ENCODE data around the gene KRTAP4-3.
"Not testable (repeated sequence)": the region's sequence is repeated elsewhere in the genome, so short reads cannot be mapped to it uniquely, and the experiment has no call there.

The KRTAP4-3 gene

GRCh38 chr17:41168121-41168520 lies at the start of gene KRTAP4-3:
Gene KRTAP4-3, minus strand, starts transcription at chr17:41168221. Its CDS starts 49 bp downstream, at chr17:41168172.
- DNase-seq (ENCODE audit: extremely low read depth in 1 of 2, low read depth in 1 of 2) = no peak

DNA sequence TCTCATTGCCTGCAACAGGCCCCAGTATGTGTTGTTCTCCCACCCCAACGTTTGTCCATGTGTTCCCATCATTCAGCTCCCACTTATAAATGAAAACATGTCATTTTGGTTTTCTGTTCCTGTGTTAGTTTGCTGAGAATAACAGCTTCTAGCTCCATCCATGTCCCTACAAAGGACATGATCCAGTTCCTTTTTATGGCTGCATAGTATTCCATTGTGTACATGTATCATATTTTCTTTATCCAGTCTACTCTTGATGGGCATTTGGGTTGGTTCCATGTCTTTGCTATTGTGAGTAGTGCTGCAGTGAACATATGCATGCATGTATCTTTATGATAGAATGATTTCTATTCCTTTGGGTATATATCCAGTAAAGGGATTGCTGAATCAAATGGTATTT lies 47.7 kb upstream of the KRTAP4-3 start:
- DNase-seq (ENCODE audit: extremely low read depth in 1 of 2, low read depth in 1 of 2) = no peak

DNA sequence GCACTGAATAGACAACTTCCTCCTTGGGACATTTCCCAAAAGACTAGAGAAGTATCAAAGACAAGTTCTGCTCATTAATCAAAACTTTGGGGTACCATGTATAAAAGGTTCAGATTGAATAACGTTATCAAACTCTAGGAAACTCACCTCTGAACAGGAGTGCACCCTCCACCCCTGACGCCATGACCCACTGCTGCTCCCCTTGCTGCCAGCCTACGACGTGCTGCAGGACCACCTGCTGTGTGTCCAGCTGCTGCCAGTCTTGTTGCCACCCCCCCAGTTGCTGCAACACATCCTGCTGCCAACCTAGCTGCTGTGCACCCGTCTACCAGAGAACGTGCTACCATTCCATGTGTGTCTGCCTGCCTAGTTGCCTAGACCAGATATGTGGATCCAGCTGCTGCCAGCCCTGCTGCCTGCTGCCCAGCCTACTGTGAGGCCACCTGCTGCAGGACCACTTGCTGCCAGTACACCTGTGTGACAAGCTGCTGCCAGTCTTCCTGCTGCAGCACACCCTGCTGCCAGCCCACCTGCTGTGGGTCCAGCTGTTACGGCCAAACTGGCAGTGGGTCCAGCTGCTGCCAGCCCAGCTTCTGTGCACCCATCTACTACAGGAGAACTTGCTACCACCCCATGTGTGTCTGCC lies 44.6 kb upstream of the KRTAP4-3 start:
- no peak for DNase-seq (ENCODE audit: extremely low read depth in 1 of 2, low read depth in 1 of 2)

- DNase-seq (ENCODE audit: extremely low read depth in 1 of 2, low read depth in 1 of 2) = no peak
These were observed 43.9 kb upstream of the KRTAP4-3 start for GRCh38 chr17:41211845-41212466.

DNA sequence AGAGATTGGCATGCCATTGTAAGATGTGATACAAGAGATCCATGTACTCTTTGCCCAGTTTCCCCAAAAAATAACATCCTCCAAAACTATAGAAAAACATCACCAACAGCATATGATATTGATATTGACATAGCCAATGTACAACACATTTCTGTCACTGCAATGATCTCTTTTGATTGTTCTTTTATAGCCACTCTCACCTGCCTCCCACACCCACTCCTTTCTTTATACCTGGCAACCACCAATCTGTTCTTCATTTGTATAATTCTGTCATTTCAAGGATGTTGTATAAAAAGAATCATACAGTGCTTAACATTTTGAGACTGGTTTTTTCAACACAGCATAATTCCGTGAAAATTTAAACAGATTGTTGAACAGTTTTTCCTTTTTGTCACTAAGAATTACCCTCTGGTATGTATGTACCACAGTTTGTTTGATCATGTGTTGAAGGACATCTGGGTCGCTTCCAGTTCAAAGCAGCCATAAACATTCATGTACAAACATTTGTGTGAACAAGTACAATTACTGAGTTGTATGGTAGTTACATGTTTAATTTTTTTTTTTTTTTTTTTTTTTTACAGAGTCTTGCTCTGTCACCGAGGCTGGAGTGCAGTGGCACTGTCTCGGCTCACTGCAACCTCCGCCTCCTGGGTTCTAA lies 31.5 kb upstream of the KRTAP4-3 start:
- no peak for DNase-seq (ENCODE audit: extremely low read depth in 1 of 2, low read depth in 1 of 2)

GRCh38 chr17:41196068-41196467 lies 28.0 kb upstream of the KRTAP4-3 start:
- DNase-seq (ENCODE audit: extremely low read depth in 1 of 2, low read depth in 1 of 2) = no peak

- DNase-seq (ENCODE audit: extremely low read depth in 1 of 2, low read depth in 1 of 2) = no peak
These were observed 22.3 kb upstream of the KRTAP4-3 start for GRCh38 chr17:41190328-41190727.

GRCh38 chr17:41189837-41190318 lies 21.9 kb upstream of the KRTAP4-3 start, which contains the start of gene KRTAP9-1:
Gene KRTAP9-1, plus strand, starts transcription at chr17:41189887. Its CDS starts 0 bp downstream, at chr17:41189887.
- not testable (repeated sequence) for DNase-seq (ENCODE audit: extremely low read depth in 1 of 2, low read depth in 1 of 2)

GRCh38 chr17:41186872-41187271 lies 18.9 kb upstream of the KRTAP4-3 start:
- no peak for DNase-seq (ENCODE audit: extremely low read depth in 1 of 2, low read depth in 1 of 2)

GRCh38 chr17:41185001-41185400 lies 17.0 kb upstream of the KRTAP4-3 start:
- DNase-seq (ENCODE audit: extremely low read depth in 1 of 2, low read depth in 1 of 2) = no peak

DNA sequence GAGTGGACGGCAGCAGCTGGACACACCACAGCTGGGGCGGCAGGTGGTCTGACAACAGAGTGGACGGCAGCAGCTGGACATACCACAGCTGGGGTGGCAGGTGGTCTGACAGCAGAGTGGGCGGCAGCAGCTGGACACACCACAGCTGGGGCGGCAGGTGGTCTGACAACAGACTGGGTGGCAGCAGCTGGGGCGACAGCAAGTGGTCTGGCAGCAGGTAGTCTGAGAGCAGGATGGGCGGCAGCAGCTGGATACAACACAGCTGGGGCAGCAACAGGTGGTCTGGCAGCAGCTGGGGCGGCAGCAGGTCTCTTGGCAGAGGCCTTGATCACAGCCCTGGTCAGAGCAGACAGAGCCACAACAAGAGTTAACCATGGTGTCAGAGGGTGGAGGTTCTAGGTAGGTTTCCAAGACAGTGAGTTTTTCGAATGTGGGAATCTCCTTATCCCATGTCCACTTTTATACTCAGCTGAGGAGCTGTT lies 16.5 kb upstream of the KRTAP4-3 start, which contains the start of gene KRTAP4-1:
Gene KRTAP4-1 (minus strand): TSS at position 432 of the 482 bp plus-strand sequence. CDS start 57 bp downstream, at position 375.
- DNase-seq (ENCODE audit: extremely low read depth in 1 of 2, low read depth in 1 of 2) = no peak

DNA sequence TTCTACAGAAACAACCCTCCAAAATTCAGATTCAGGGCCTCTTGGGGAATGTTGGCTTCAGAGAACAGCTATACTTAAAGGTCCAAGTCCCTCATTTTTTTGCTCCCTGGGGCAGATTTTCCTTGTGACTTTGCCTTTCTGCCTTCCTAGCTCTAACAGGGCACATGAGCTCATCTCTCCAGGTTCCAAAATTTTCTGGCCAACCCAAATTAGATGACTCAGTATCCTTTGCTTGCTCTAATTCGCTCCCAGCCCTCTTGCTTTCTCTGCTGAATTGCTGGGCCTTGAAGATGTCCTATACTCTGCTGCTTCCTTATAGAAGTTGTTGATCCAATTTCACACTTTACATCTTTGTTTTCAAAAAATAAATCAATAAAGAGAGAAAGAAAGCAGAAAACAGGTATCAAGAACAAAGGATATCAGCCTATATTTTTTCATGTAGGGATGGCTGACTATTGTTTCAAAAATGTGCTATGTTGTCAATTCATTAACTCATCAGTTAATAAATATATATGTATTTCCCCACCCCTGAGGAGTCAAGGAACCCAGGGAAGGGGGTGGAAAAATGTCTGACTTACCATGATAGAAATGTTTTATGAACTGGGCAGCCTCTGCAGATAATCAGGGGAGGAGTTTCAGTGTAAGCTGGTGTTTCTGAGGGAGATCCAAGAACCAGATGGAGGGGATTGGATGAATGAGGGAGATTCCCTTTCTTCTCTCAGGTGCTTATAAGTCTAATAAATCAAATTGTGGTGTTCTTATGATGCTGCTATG lies 11.0 kb upstream of the KRTAP4-3 start:
- no peak for DNase-seq (ENCODE audit: extremely low read depth in 1 of 2, low read depth in 1 of 2)

- no peak for DNase-seq (ENCODE audit: extremely low read depth in 1 of 2, low read depth in 1 of 2)
These were observed 10.3 kb upstream of the KRTAP4-3 start for GRCh38 chr17:41178341-41178740.

- DNase-seq (ENCODE audit: extremely low read depth in 1 of 2, low read depth in 1 of 2) = no peak
These were observed 9.8 kb upstream of the KRTAP4-3 start, which contains the start of gene KRTAP4-2 for GRCh38 chr17:41177727-41178271. Gene KRTAP4-2, minus strand, starts transcription at chr17:41178221. Its CDS starts 57 bp downstream, at chr17:41178164.

GRCh38 chr17:41176744-41177387 lies 8.8 kb upstream of the KRTAP4-3 start:
- DNase-seq (ENCODE audit: extremely low read depth in 1 of 2, low read depth in 1 of 2) = no peak

DNA sequence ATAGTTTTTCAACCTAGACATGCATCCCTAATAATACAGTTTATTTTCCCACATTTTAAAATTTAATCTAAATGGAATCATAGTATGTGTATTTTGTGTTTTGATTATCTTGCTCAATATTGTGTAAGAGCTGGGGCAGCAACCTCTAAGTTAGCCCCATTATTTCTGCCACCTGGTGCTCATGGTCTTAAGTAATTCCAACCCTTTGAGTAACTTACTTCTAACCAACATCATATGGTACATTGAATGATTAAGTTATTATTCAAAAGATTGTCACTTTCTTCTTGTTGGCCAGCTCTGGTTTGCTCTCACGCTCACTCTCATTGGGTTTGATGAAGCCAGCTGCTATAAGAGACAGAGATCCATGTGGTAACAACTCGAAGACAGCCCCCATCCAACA lies 3.9 kb upstream of the KRTAP4-3 start:
- DNase-seq (ENCODE audit: extremely low read depth in 1 of 2, low read depth in 1 of 2) = no peak

GRCh38 chr17:41167561-41167960 lies 460 bp downstream of the KRTAP4-3 start:
- no peak for DNase-seq (ENCODE audit: extremely low read depth in 1 of 2, low read depth in 1 of 2)

GRCh38 chr17:41163828-41164227 lies 4.2 kb downstream of the KRTAP4-3 start:
- no peak for DNase-seq (ENCODE audit: extremely low read depth in 1 of 2, low read depth in 1 of 2)

- DNase-seq (ENCODE audit: extremely low read depth in 1 of 2, low read depth in 1 of 2) = no peak
These were observed 7.4 kb downstream of the KRTAP4-3 start, which contains the start of gene KRTAP4-4 for GRCh38 chr17:41160648-41161047. Gene KRTAP4-4, minus strand, starts transcription at chr17:41160748. Its CDS starts 57 bp downstream, at chr17:41160691.

DNA sequence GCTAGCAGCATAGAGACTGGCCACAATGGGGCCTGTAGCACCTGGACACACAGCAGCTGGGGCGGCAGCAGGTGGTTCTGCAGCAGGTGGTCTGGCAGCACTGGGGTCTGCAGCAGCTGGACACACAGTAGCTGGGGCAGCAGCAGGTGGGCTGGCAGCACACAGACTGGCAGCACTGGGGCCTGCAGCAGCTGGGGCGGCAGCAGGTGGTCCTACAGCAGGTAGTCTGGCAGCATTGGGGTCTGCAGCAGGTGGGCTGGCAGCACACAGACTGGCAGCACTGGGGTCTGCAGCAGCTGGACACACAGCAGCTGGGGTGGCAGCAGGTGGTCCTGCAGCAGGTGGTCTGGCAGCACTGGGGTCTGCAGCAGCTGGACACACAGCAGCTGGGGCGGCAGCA lies 7.8 kb downstream of the KRTAP4-3 start:
- DNase-seq (ENCODE audit: extremely low read depth in 1 of 2, low read depth in 1 of 2) = not testable (repeated sequence)
